ENCODE results near the gene ASAH2. TPM values are rescaled to one million over a fixed set of nuclear protein-coding genes. Genes with fewer than 3 reads are reported as not detected.

Gene ASAH2
- total RNA-seq, 1 donor from 2014 or later = 8.1 TPM

- Mint-ChIP-seq H3K27ac (no peak overlapping the region), H3K9me3 (peaks cover 9% of the 10 kb centered on the region), H3K36me3 (no peaks in the 10 kb centered on the region), H3K27me3 (ENCODE audit: low read depth) (peaks cover 5% of the 10 kb centered on the region), H3K4me1 (no peaks in the 10 kb centered on the region), H3K4me3 (no peak overlapping the region)
- TF ChIP-seq, protein P1, sequence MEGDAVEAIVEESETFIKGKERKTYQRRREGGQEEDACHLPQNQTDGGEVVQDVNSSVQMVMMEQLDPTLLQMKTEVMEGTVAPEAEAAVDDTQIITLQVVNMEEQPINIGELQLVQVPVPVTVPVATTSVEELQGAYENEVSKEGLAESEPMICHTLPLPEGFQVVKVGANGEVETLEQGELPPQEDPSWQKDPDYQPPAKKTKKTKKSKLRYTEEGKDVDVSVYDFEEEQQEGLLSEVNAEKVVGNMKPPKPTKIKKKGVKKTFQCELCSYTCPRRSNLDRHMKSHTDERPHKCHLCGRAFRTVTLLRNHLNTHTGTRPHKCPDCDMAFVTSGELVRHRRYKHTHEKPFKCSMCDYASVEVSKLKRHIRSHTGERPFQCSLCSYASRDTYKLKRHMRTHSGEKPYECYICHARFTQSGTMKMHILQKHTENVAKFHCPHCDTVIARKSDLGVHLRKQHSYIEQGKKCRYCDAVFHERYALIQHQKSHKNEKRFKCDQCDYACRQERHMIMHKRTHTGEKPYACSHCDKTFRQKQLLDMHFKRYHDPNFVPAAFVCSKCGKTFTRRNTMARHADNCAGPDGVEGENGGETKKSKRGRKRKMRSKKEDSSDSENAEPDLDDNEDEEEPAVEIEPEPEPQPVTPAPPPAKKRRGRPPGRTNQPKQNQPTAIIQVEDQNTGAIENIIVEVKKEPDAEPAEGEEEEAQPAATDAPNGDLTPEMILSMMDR (IDR thresholded peaks at IDR 0.05; ENCODE audit: unreplicated experiment) = no peak
- no peak for DNase-seq (ENCODE audit: low spot score in 2 of 2, unreplicated experiment in 2 of 2)
These were observed 40.0 kb upstream of the ASAH2 start for GRCh38 chr10:50291261-50291850.

GRCh38 chr10:50289196-50289595 lies 37.9 kb upstream of the ASAH2 start:
- DNase-seq (ENCODE audit: low spot score in 2 of 2, unreplicated experiment in 2 of 2) = no peak
- Mint-ChIP-seq H3K27ac (no peak overlapping the region), H3K4me3 (no peak overlapping the region), H3K36me3 (no peaks in the 10 kb centered on the region), H3K9me3 (no peaks in the 10 kb centered on the region), H3K27me3 (ENCODE audit: low read depth) (peaks cover 9% of the 10 kb centered on the region), H3K4me1 (no peaks in the 10 kb centered on the region)
- TF ChIP-seq, protein P1 (IDR thresholded peaks at IDR 0.05; ENCODE audit: unreplicated experiment) = no peak

GRCh38 chr10:50286996-50287803 lies 35.9 kb upstream of the ASAH2 start:
- Mint-ChIP-seq H3K9me3 (no peaks in the 10 kb centered on the region), H3K4me1 (no peaks in the 10 kb centered on the region), H3K27ac (no peak overlapping the region), H3K27me3 (ENCODE audit: low read depth) (peaks cover 22% of the 10 kb centered on the region), H3K4me3 (no peak overlapping the region), H3K36me3 (no peaks in the 10 kb centered on the region)
- DNase-seq (ENCODE audit: low spot score in 2 of 2, unreplicated experiment in 2 of 2) = no peak
- TF ChIP-seq, protein P1 (IDR thresholded peaks at IDR 0.05; ENCODE audit: unreplicated experiment) = no peak

DNA sequence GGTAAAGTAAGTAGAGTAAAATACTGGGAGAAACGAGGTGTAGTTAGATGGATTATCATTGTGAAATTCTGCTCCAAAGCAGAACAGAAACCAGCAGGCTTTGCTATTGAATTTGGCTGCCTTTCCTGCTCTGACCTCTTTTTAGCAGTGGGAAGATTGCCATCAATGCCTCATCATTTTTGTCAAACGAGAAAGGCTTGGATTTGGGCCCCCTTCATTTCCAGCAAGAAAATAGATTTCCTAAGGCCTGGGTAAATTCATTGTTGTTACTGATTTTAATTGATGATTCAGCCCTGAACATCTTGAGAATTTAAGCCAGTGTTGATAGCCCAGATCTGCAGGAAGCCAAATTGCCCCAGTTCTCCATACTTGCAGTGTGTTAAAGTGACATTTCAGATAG lies 35.2 kb upstream of the ASAH2 start:
- Mint-ChIP-seq H3K36me3 (no peaks in the 10 kb centered on the region), H3K27ac (no peak overlapping the region), H3K27me3 (ENCODE audit: low read depth) (peaks cover 28% of the 10 kb centered on the region), H3K4me3 (no peak overlapping the region), H3K9me3 (no peaks in the 10 kb centered on the region), H3K4me1 (no peaks in the 10 kb centered on the region)
- DNase-seq (ENCODE audit: low spot score in 2 of 2, unreplicated experiment in 2 of 2) = no peak
- TF ChIP-seq, protein P1 (IDR thresholded peaks at IDR 0.05; ENCODE audit: unreplicated experiment) = no peak

- no peaks in the 10 kb centered on the region for H3K36me3 Mint-ChIP-seq
- no peak overlapping the region for H3K4me3 Mint-ChIP-seq
- H3K9me3 Mint-ChIP-seq = no peaks in the 10 kb centered on the region
- H3K27me3 Mint-ChIP-seq (ENCODE audit: low read depth) = peaks cover 48% of the 10 kb centered on the region
- no peak for DNase-seq (ENCODE audit: low spot score in 2 of 2, unreplicated experiment in 2 of 2)
- TF ChIP-seq, protein P1 (IDR thresholded peaks at IDR 0.05; ENCODE audit: unreplicated experiment) = no peak
- H3K27ac Mint-ChIP-seq = no peak overlapping the region
- no peaks in the 10 kb centered on the region for H3K4me1 Mint-ChIP-seq
These were observed 30.7 kb upstream of the ASAH2 start for GRCh38 chr10:50281967-50282522.
